ENCODE measurements around the gene SEC14L2.

The SEC14L2 gene

DNA sequence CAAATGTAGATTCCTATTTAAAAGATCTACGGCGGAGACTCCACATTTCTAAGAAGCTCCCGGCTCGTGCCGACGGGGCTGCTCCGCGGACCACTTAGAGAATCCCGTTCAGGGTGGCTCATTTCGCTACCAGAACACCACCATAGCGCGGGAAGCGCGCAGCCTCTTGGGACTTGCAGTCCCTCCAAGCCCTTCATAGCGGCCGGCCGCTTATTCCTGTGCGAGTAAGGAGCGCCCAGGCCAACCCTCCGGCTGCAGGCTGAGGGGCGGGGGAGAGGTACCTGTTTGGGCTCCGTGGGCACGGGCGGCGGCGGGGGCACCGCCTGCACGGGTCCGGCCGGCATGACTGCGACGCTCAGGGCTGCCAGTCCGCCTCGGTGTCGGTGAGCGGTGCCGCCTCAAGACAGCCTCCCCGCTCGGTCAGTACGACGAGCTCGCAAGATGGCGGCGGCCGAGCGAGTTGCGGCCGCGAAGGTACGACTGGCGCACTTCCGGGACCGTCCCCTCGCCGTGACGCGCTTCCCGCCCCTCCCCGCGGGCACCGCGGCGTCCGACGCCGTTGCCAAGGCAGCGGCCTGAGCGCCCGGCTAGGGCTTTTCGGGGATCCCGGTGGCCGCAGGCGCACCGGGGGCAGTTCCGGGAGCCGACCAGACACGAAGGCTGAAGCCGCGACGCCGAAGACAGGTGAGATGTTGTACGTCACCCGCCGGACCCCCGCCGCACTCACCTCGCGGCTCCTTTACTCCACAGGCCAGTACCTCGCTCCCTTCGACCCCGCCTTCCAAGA, 40.2 kb upstream of the SEC14L2 start, which contains the start of the genes CCDC157 and SF3A1:
Gene CCDC157, plus strand, starts transcription at position 559 of the 787 bp plus-strand sequence. CDS start 8,994 bp downstream, outside the sequence.
Gene SF3A1, minus strand, starts transcription at position 446 of the 787 bp plus-strand sequence. Its CDS starts 102 bp downstream, at position 344.
- ChIA-PET CTCF (interaction anchor here (0.5 to 1.7 kb wide), 6 partner anchors 29 to 270 kb away, joined by 3 to 5 read pairs (median 4); partner anchors contain the start of genes CASTOR1 and RNF215), POLR2A (interaction anchor here (0.6 to 2.1 kb wide), 34 partner anchors 9 to 936 kb away, joined by 3 to 40 read pairs (median 5); partner anchors contain the start of genes CASTOR1, RNF215, SEC14L2 and TBC1D10A)
- H3K27ac ChIP-seq (ENCODE audit: extremely low read depth, low read depth, low read length), result peak within 1 kb of the TSS; percentile 82
- TF ChIP-seq SP3 (tag by site-specific recombination; IDR thresholded peaks at IDR 0.05), result peak; percentile 78
- TF ChIP-seq ZBTB8A (tag by site-specific recombination; IDR thresholded peaks at IDR 0.05), result peak; percentile 92
- TF ChIP-seq ZNF221 (tag by site-specific recombination; IDR thresholded peaks at IDR 0.05; ENCODE audit: borderline replicate concordance), result no peak
- TF ChIP-seq, protein P1, sequence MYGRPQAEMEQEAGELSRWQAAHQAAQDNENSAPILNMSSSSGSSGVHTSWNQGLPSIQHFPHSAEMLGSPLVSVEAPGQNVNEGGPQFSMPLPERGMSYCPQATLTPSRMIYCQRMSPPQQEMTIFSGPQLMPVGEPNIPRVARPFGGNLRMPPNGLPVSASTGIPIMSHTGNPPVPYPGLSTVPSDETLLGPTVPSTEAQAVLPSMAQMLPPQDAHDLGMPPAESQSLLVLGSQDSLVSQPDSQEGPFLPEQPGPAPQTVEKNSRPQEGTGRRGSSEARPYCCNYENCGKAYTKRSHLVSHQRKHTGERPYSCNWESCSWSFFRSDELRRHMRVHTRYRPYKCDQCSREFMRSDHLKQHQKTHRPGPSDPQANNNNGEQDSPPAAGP (tag by site-specific recombination; IDR thresholded peaks at IDR 0.05), result peak; percentile 73; the same call in 1 of the 2 replicates
- TF ChIP-seq SP7 (tag by site-specific recombination; IDR thresholded peaks at IDR 0.05), result peak; percentile 77
- TF ChIP-seq, protein P2, sequence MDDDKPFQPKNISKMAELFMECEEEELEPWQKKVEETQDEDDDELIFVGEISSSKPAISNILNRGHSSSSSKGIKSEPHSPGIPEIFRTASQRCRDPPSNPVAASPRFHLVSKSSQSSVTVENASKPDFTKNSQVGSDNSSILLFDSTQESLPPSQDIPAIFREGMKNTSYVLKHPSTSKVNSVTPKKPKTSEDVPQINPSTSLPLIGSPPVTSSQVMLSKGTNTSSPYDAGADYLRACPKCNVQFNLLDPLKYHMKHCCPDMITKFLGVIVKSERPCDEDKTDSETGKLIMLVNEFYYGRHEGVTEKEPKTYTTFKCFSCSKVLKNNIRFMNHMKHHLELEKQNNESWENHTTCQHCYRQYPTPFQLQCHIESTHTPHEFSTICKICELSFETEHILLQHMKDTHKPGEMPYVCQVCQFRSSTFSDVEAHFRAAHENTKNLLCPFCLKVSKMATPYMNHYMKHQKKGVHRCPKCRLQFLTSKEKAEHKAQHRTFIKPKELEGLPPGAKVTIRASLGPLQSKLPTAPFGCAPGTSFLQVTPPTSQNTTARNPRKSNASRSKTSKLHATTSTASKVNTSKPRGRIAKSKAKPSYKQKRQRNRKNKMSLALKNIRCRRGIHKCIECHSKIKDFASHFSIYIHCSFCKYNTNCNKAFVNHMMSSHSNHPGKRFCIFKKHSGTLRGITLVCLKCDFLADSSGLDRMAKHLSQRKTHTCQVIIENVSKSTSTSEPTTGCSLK (tag by site-specific recombination; IDR thresholded peaks at IDR 0.05), result no peak
- no peak for TF ChIP-seq ZNF266 (tag by site-specific recombination; IDR thresholded peaks at IDR 0.05; ENCODE audit: low read depth)
- no peak for TF ChIP-seq ZNF747 (tag by site-specific recombination; IDR thresholded peaks at IDR 0.05)
- TF ChIP-seq ZNF211 (tag by site-specific recombination; IDR thresholded peaks at IDR 0.05; ENCODE audit: low read depth), result no peak
- TF ChIP-seq ZFP3 (tag by site-specific recombination; IDR thresholded peaks at IDR 0.05; ENCODE audit: low read depth), result no peak
- no peak for TF ChIP-seq ZSCAN23 (tag by site-specific recombination; IDR thresholded peaks at IDR 0.05)
- no peak for TF ChIP-seq ZNF785 (tag by site-specific recombination; IDR thresholded peaks at IDR 0.05)
- TF ChIP-seq, protein P3, sequence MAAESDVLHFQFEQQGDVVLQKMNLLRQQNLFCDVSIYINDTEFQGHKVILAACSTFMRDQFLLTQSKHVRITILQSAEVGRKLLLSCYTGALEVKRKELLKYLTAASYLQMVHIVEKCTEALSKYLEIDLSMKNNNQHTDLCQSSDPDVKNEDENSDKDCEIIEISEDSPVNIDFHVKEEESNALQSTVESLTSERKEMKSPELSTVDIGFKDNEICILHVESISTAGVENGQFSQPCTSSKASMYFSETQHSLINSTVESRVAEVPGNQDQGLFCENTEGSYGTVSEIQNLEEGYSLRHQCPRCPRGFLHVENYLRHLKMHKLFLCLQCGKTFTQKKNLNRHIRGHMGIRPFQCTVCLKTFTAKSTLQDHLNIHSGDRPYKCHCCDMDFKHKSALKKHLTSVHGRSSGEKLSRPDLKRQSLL (tag by site-specific recombination; IDR thresholded peaks at IDR 0.05), result no peak
- no peak for TF ChIP-seq ZNF133 (tag by site-specific recombination; IDR thresholded peaks at IDR 0.05)
- 0 out of 2 replicates have a peak, but pooled peaks have one; percentile 8 for TF ChIP-seq OSR2 (tag by site-specific recombination; IDR thresholded peaks at IDR 0.05)
- TF ChIP-seq ZNF514 (tag by site-specific recombination; IDR thresholded peaks at IDR 0.05), result no peak
- TF ChIP-seq ZBTB7A (tag by site-specific recombination; IDR thresholded peaks at IDR 0.05; ENCODE audit: low read depth), result 0 out of 2 replicates have a peak, but pooled peaks have one; percentile 31
- no peak for TF ChIP-seq ZNF791 (tag by site-specific recombination; IDR thresholded peaks at IDR 0.05)
- TF ChIP-seq, protein P4, sequence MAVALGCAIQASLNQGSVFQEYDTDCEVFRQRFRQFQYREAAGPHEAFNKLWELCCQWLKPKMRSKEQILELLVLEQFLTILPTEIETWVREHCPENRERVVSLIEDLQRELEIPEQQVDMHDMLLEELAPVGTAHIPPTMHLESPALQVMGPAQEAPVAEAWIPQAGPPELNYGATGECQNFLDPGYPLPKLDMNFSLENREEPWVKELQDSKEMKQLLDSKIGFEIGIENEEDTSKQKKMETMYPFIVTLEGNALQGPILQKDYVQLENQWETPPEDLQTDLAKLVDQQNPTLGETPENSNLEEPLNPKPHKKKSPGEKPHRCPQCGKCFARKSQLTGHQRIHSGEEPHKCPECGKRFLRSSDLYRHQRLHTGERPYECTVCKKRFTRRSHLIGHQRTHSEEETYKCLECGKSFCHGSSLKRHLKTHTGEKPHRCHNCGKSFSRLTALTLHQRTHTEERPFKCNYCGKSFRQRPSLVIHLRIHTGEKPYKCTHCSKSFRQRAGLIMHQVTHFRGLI (tag by site-specific recombination; IDR thresholded peaks at IDR 0.05), result peak; percentile 68
- TF ChIP-seq ZNF335 (tag by site-specific recombination; conservative IDR thresholded peaks at IDR 0.05), result peak; percentile 84
- TF ChIP-seq ZNF112 (tag by site-specific recombination; IDR thresholded peaks at IDR 0.05), result no peak
- TF ChIP-seq, protein P5, sequence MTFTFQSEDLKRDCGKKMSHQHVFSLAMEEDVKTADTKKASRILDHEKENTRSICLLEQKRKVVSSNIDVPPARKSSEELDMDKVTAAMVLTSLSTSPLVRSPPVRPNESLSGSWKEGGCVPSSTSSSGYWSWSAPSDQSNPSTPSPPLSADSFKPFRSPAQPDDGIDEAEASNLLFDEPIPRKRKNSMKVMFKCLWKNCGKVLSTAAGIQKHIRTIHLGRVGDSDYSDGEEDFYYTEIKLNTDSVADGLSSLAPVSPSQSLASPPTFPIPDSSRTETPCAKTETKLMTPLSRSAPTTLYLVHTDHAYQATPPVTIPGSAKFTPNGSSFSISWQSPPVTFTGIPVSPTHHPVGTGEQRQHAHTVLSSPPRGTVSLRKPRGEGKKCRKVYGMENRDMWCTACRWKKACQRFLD (tag by site-specific recombination; IDR thresholded peaks at IDR 0.05), result 0 out of 2 replicates have a peak, but pooled peaks have one; percentile 41
- no peak for TF ChIP-seq ZBTB1 (tag by site-specific recombination; IDR thresholded peaks at IDR 0.05)
- no peak for TF ChIP-seq ZNF560 (tag by site-specific recombination; IDR thresholded peaks at IDR 0.05; ENCODE audit: borderline replicate concordance)
- TF ChIP-seq ZNF623 (tag by site-specific recombination; IDR thresholded peaks at IDR 0.05), result no peak
- TF ChIP-seq ZNF324 (tag by site-specific recombination; IDR thresholded peaks at IDR 0.05), result peak; percentile 93; the same call in 1 of the 2 replicates
- TF ChIP-seq ZFP41 (tag by site-specific recombination; IDR thresholded peaks at IDR 0.05; ENCODE audit: borderline replicate concordance), result no peak
- TF ChIP-seq ZNF544 (tag by site-specific recombination; IDR thresholded peaks at IDR 0.05), result no peak
- TF ChIP-seq ZNF19 (tag by site-specific recombination; IDR thresholded peaks at IDR 0.05; ENCODE audit: low read depth), result no peak
- no peak for TF ChIP-seq ZNF571 (tag by site-specific recombination; IDR thresholded peaks at IDR 0.05)
- TF ChIP-seq ZFHX2 (tag by site-specific recombination; conservative IDR thresholded peaks at IDR 0.05), result no peak

More for the DNA sequence above, 40.2 kb upstream of the SEC14L2 start, which contains the start of the genes CCDC157 and SF3A1:
- H3K36me3 ChIP-seq (ENCODE audit: control insufficient read depth in 2 of 2, insufficient read depth in 1 of 2, low read length in 2 of 2), result peaks cover 4 to 36% of the 10 kb centered on the region in 2 experiments
- peak within 1 kb of the TSS; percentile 98 for H3K4me3 ChIP-seq (ENCODE audit: low read depth, low read length)
- peaks cover 5% of the 10 kb centered on the region; the same call in 1 of the 2 replicates for H3K4me1 ChIP-seq (ENCODE audit: control insufficient read depth, insufficient read depth, low read length)
- no peaks in the 10 kb centered on the region for H3K9me3 ChIP-seq (ENCODE audit: control insufficient read depth, insufficient read depth, low read depth, low read length)

Measured in HEK293 (cell line).